CD4-positive, alpha-beta T cell treated with Interleukin-6 for 4 hours (primary cell): ENCODE measurements around the gene HERPUD2.
"Not testable (repeated sequence)": the region's sequence is repeated elsewhere in the genome, so short reads cannot be mapped to it uniquely, and the experiment has no call there.

Experiments
- DNase-seq: peaks from one replicate; pipeline ENCODE4 v3.0.0-alpha.2; 2020; ENCODE audit warnings: mixed read lengths

HERPUD2 gene

GRCh38 chr7:35599061-35599460 is 95.9 kb downstream of the HERPUD2 start:
- no peak for DNase-seq

- no peak for DNase-seq
Observed at GRCh38 chr7:35596061-35596460, 98.9 kb downstream of the HERPUD2 start.

GRCh38 chr7:35593899-35594298 is 101.0 kb downstream of the HERPUD2 start:
- peak; percentile 12 for DNase-seq

- DNase-seq: no peak
Observed at GRCh38 chr7:35588647-35589046, 106.3 kb downstream of the HERPUD2 start.

GRCh38 chr7:35584990-35585389 is 109.9 kb downstream of the HERPUD2 start:
- no peak for DNase-seq

- DNase-seq: not testable (repeated sequence)
Observed at GRCh38 chr7:35584533-35584932, 110.4 kb downstream of the HERPUD2 start.
